Stimulated activated CD8-positive, alpha-beta memory T cell treated with anti-CD3 and anti-CD28 coated beads, Interleukin-7, amount 100 ng/mL, for 48 hours (primary cell): ENCODE data around the gene UBR3.
"Not testable (repeated sequence)": the region's sequence is repeated elsewhere in the genome, so short reads cannot be mapped to it uniquely, and the experiment has no call there.

Experiments used
- DNase-seq, 2 donors: peaks; one replicate each; pipeline ENCODE4 v3.0.0-alpha.2; 2020; ENCODE audit warnings: low read depth in 1 of 2; ENCODE audit errors: extremely low read depth in 1 of 2

Gene UBR3

GRCh38 chr2:169945515-169945914 is 118.3 kb downstream of the UBR3 start:
- DNase-seq: no peak

- no peak for DNase-seq
Observed at GRCh38 chr2:169946092-169946491, 118.8 kb downstream of the UBR3 start.

GRCh38 chr2:169946546-169946945 is 119.3 kb downstream of the UBR3 start:
- DNase-seq: no peak

GRCh38 chr2:169955940-169956339 is 128.7 kb downstream of the UBR3 start:
- DNase-seq: no peak

GRCh38 chr2:169957219-169957618 is 130.0 kb downstream of the UBR3 start:
- not testable (repeated sequence) for DNase-seq

- DNase-seq: no peak
Observed at GRCh38 chr2:169961911-169962310, 134.7 kb downstream of the UBR3 start.

GRCh38 chr2:169963786-169964185 is 136.5 kb downstream of the UBR3 start:
- no peak for DNase-seq

- DNase-seq: no peak
Observed at GRCh38 chr2:169964740-169965139, 137.5 kb downstream of the UBR3 start.

- no peak for DNase-seq
Observed at GRCh38 chr2:169965495-169965894, 138.2 kb downstream of the UBR3 start.

GRCh38 chr2:169966454-169966853 is 139.2 kb downstream of the UBR3 start:
- DNase-seq: no peak

GRCh38 chr2:169968743-169969142 is 141.5 kb downstream of the UBR3 start:
- no peak for DNase-seq

GRCh38 chr2:169975221-169975620 is 148.0 kb downstream of the UBR3 start:
- no peak for DNase-seq

GRCh38 chr2:169976335-169976851 is 149.1 kb downstream of the UBR3 start:
- no peak for DNase-seq

GRCh38 chr2:169977530-169977929 is 150.3 kb downstream of the UBR3 start:
- DNase-seq: no peak

GRCh38 chr2:169978402-169979017 is 151.3 kb downstream of the UBR3 start:
- no peak for DNase-seq

GRCh38 chr2:169979025-169979424 is 151.8 kb downstream of the UBR3 start:
- no peak for DNase-seq

GRCh38 chr2:169980001-169980400 is 152.7 kb downstream of the UBR3 start:
- DNase-seq: no peak

GRCh38 chr2:169980643-169981042 is 153.4 kb downstream of the UBR3 start:
- no peak for DNase-seq

- no peak for DNase-seq
Observed at GRCh38 chr2:169982929-169983328, 155.7 kb downstream of the UBR3 start.

GRCh38 chr2:169983506-169983905 is 156.3 kb downstream of the UBR3 start:
- no peak for DNase-seq

- no peak for DNase-seq
Observed at GRCh38 chr2:169984145-169984544, 156.9 kb downstream of the UBR3 start.

GRCh38 chr2:169994752-169995151 is 167.5 kb downstream of the UBR3 start:
- DNase-seq: no peak
